ENCODE results near the gene MAP7D3. TPM values are rescaled to one million over a fixed set of nuclear protein-coding genes. Genes with fewer than 3 reads are reported as not detected.

Gene MAP7D3
- total RNA-seq, 1 donor: 19.9 TPM

DNA sequence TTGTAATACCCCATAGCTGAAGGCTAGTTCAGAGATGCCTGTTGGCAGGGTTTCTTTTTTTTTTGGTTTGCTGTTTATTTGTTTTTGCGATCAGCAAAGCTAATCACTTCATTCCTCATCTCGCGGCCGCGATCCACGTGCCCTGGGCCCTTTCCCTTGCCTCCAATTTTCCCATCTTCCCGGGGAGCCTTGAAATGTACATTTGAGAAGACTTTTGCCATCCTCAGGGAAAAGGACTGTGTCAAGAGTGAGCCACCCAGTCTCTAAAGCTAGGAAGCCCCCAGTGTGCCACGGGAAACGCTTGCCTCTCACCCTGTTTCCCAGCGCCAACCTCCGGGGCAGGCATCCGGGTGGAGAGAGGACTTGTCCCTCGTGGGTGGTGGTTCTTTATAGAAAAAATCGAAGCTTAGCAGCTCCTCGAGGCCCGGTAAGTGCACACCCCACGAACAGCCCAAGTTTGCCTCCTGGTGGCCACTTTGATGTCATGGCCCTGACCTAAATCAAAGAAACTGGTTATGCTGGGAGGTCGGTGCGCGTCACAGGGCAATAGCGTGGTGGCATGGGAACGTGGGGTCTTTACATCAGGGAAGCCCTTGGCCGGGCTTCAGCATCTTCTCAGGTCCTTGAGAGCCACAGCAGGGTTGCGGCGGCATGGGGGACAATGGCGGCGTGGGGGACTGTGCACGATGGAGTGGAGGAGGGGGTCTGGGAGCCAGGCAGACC, 42.0 kb downstream of the MAP7D3 start:
- DNase-seq (ENCODE audit: low read depth): peak; percentile 69
- H3K4me3 ChIP-seq (ENCODE audit: low read depth, low read length): no peak overlapping the region
- TF ChIP-seq CTCF (IDR thresholded peaks at IDR 0.05; ENCODE audit: insufficient read depth, low read depth, low read length): peak; percentile 61

DNA sequence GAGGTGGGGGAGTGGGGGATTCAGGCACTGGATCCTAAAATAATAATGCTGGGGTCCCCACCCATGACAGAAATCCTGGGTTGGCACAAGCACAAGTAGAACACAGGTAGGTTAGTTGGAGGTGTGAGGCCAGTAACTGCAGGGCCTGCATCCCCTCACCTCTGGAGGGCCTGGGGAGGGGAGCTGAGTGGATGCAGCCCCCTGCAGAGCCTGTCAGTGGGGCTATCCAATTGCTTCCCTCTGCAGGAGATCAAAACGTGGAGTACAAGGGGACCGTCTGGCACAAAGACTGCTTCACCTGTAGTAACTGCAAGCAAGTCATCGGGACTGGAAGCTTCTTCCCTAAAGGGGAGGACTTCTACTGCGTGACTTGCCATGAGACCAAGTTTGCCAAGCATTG, 43.7 kb downstream of the MAP7D3 start:
- no peak overlapping the region for H3K4me3 ChIP-seq (ENCODE audit: low read depth, low read length)
- no peak for DNase-seq (ENCODE audit: low read depth)
- TF ChIP-seq CTCF (IDR thresholded peaks at IDR 0.05; ENCODE audit: insufficient read depth, low read depth, low read length): no peak

- H3K4me3 ChIP-seq (ENCODE audit: low read depth, low read length): no peak overlapping the region
- no peak for DNase-seq (ENCODE audit: low read depth)
- no peak for TF ChIP-seq CTCF (IDR thresholded peaks at IDR 0.05; ENCODE audit: insufficient read depth, low read depth, low read length)
Measured at GRCh38 chrX:136206916-136207315, 44.3 kb downstream of the MAP7D3 start.

DNA sequence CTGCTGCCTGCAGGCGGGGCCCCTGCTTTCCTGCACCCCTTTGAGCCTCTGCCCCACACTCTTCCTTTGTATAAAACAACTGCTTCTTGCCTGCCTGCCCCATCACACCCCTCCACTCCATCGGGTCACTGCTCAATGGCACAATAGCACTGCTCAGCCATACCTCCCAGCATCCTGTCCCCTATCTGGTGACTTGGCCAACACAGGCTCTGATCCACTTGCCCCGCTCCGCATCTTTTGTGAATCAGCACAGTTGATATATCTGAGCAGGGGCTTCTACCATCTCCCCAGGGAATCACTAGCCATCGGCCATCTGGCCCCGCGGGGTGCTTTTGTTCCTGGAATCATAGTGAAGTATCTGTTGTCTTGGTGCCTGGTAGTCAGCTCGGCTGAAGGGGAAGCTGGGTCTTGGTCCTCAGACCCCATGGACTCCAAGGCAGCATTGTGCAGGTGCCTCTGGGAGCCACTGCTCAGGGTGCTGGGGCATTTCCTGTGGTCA, 45.3 kb downstream of the MAP7D3 start:
- no peak for TF ChIP-seq CTCF (IDR thresholded peaks at IDR 0.05; ENCODE audit: insufficient read depth, low read depth, low read length)
- DNase-seq (ENCODE audit: low read depth): no peak
- no peak overlapping the region for H3K4me3 ChIP-seq (ENCODE audit: low read depth, low read length)

GRCh38 chrX:136204571-136204970, 46.6 kb downstream of the MAP7D3 start:
- no peak for TF ChIP-seq CTCF (IDR thresholded peaks at IDR 0.05; ENCODE audit: insufficient read depth, low read depth, low read length)
- peak; percentile 74 for DNase-seq (ENCODE audit: low read depth)
- H3K4me3 ChIP-seq (ENCODE audit: low read depth, low read length): no peak overlapping the region

- DNase-seq (ENCODE audit: low read depth): no peak
- H3K4me3 ChIP-seq (ENCODE audit: low read depth, low read length): no peak overlapping the region
- TF ChIP-seq CTCF (IDR thresholded peaks at IDR 0.05; ENCODE audit: insufficient read depth, low read depth, low read length): no peak
Measured at GRCh38 chrX:136203951-136204350, 47.2 kb downstream of the MAP7D3 start.

- TF ChIP-seq CTCF (IDR thresholded peaks at IDR 0.05; ENCODE audit: insufficient read depth, low read depth, low read length): no peak
- DNase-seq (ENCODE audit: low read depth): no peak
- no peak overlapping the region for H3K4me3 ChIP-seq (ENCODE audit: low read depth, low read length)
Measured at GRCh38 chrX:136203438-136203837, 47.8 kb downstream of the MAP7D3 start.
